ENCODE results near the gene SCARF1. TPM values are rescaled to one million over a fixed set of nuclear protein-coding genes. Genes with fewer than 3 reads are reported as not detected.

Gene SCARF1
- total RNA-seq, 1 experiment from 2014 or later, result 0.73 TPM

- CTCF ChIA-PET, result interaction anchor here (0.8 kb wide), 1 partner anchor 52 kb away, joined by 6 read pairs; no protein-coding TSS in a partner anchor
- H3K4me2 ChIP-seq (ENCODE audit: low read length), result no peak overlapping the region
- ATAC-seq (no peak), DNase-seq (no peak)
- no peaks in the 10 kb centered on the region for H3K4me1 ChIP-seq (ENCODE audit: insufficient read depth, low read length)
- H4K20me1 ChIP-seq (ENCODE audit: low read length), result no peaks in the 10 kb centered on the region
- no peaks in the 10 kb centered on the region; the same call in 1 of the 2 replicates for H3K36me3 ChIP-seq (ENCODE audit: low read depth, low read length)
- H2AFZ ChIP-seq (ENCODE audit: low read length), result no peak overlapping the region
- no peaks in the 10 kb centered on the region for H3F3A ChIP-seq (ENCODE audit: low read length, unreplicated experiment)
- no peak overlapping the region for H3K27ac ChIP-seq (ENCODE audit: low read length)
- H3K9me2 ChIP-seq (replicated peaks; ENCODE audit: low read length), result no peaks in the 10 kb centered on the region
- POLR2A ChIA-PET (ENCODE audit: unreplicated experiment), result interaction anchor here (0.6 kb wide), 1 partner anchor 60 kb away, joined by 3 read pairs; no protein-coding TSS in a partner anchor
- intact Hi-C loops (cut with micrococcal nuclease), result no loop called here
- no peak for TF ChIP-seq CTCF (conservative IDR thresholded peaks at IDR 0.05; ENCODE audit: low read depth, low read length)
- no peak for TF ChIP-seq EZH2phosphoT487 (IDR thresholded peaks at IDR 0.05; ENCODE audit: borderline replicate concordance, low read length)
- no peak for TF ChIP-seq EZH2 (IDR thresholded peaks at IDR 0.05; ENCODE audit: low read length, unreplicated experiment)
- no peaks in the 10 kb centered on the region for H3K27me3 ChIP-seq (ENCODE audit: low read length)
- H3K9me3 ChIP-seq (ENCODE audit: low read length), result no peaks in the 10 kb centered on the region
- H3K9ac ChIP-seq (ENCODE audit: low read length), result no peak overlapping the region
- H3K4me3 ChIP-seq (ENCODE audit: low read length), result no peak overlapping the region
- BruUV-seq (replicated peaks), result no TSS peak
- H3K79me2 ChIP-seq (ENCODE audit: low read length), result no peaks in the 10 kb centered on the region
These were observed 19.2 kb downstream of the SCARF1 start for GRCh38 chr17:1626333-1626732.

- Histone ChIP-seq H4K20me1 (ENCODE audit: low read length) (no peaks in the 10 kb centered on the region), H3K4me1 (ENCODE audit: insufficient read depth, low read length) (no peaks in the 10 kb centered on the region), H3K27me3 (ENCODE audit: low read length) (no peaks in the 10 kb centered on the region), H3K9ac (ENCODE audit: low read length) (no peak overlapping the region), H3K79me2 (ENCODE audit: low read length) (no peaks in the 10 kb centered on the region), H3K27ac (ENCODE audit: low read length) (no peak overlapping the region), H3K4me3 (ENCODE audit: low read length) (no peak overlapping the region), H3F3A (ENCODE audit: low read length, unreplicated experiment) (no peaks in the 10 kb centered on the region), H3K4me2 (ENCODE audit: low read length) (no peak overlapping the region), H3K9me3 (ENCODE audit: low read length) (no peaks in the 10 kb centered on the region), H2AFZ (ENCODE audit: low read length) (no peak overlapping the region), H3K36me3 (ENCODE audit: low read depth, low read length) (no peaks in the 10 kb centered on the region; the same call in 1 of the 2 replicates), H3K9me2 (replicated peaks; ENCODE audit: low read length) (no peaks in the 10 kb centered on the region)
- no peak for DNase-seq
- ATAC-seq, result no peak
- CTCF ChIA-PET, result no interaction called here
- intact Hi-C loops (cut with micrococcal nuclease), result no loop called here
- TF ChIP-seq CTCF (conservative IDR thresholded peaks at IDR 0.05; ENCODE audit: low read depth, low read length), result no peak
- TF ChIP-seq EZH2phosphoT487 (IDR thresholded peaks at IDR 0.05; ENCODE audit: borderline replicate concordance, low read length), result no peak
- TF ChIP-seq EZH2 (IDR thresholded peaks at IDR 0.05; ENCODE audit: low read length, unreplicated experiment), result no peak
- POLR2A ChIA-PET (ENCODE audit: unreplicated experiment), result no interaction called here
- no TSS peak for BruUV-seq (replicated peaks)
These were observed 20.0 kb downstream of the SCARF1 start for GRCh38 chr17:1625581-1625980.

GRCh38 chr17:1625053-1625452 is 20.5 kb downstream of the SCARF1 start:
- ChIA-PET POLR2A (ENCODE audit: unreplicated experiment) (no interaction called here), CTCF (no interaction called here)
- Histone ChIP-seq H3F3A (ENCODE audit: low read length, unreplicated experiment) (no peaks in the 10 kb centered on the region), H3K9ac (ENCODE audit: low read length) (no peak overlapping the region), H3K4me3 (ENCODE audit: low read length) (no peak overlapping the region), H4K20me1 (ENCODE audit: low read length) (no peaks in the 10 kb centered on the region), H3K4me1 (ENCODE audit: insufficient read depth, low read length) (no peaks in the 10 kb centered on the region), H3K4me2 (ENCODE audit: low read length) (no peak overlapping the region), H3K27me3 (ENCODE audit: low read length) (no peaks in the 10 kb centered on the region), H2AFZ (ENCODE audit: low read length) (no peak overlapping the region), H3K9me2 (replicated peaks; ENCODE audit: low read length) (no peaks in the 10 kb centered on the region), H3K79me2 (ENCODE audit: low read length) (no peaks in the 10 kb centered on the region), H3K27ac (ENCODE audit: low read length) (no peak overlapping the region), H3K9me3 (ENCODE audit: low read length) (no peaks in the 10 kb centered on the region), H3K36me3 (ENCODE audit: low read depth, low read length) (no peaks in the 10 kb centered on the region; the same call in 1 of the 2 replicates)
- DNase-seq (no peak), ATAC-seq (no peak)
- TF ChIP-seq EZH2 (IDR thresholded peaks at IDR 0.05; ENCODE audit: low read length, unreplicated experiment), result no peak
- no peak for TF ChIP-seq EZH2phosphoT487 (IDR thresholded peaks at IDR 0.05; ENCODE audit: borderline replicate concordance, low read length)
- no peak for TF ChIP-seq CTCF (conservative IDR thresholded peaks at IDR 0.05; ENCODE audit: low read depth, low read length)
- intact Hi-C loops (cut with micrococcal nuclease), result no loop called here
- no TSS peak for BruUV-seq (replicated peaks)
